ENCODE data around the gene CDK6.

DNA sequence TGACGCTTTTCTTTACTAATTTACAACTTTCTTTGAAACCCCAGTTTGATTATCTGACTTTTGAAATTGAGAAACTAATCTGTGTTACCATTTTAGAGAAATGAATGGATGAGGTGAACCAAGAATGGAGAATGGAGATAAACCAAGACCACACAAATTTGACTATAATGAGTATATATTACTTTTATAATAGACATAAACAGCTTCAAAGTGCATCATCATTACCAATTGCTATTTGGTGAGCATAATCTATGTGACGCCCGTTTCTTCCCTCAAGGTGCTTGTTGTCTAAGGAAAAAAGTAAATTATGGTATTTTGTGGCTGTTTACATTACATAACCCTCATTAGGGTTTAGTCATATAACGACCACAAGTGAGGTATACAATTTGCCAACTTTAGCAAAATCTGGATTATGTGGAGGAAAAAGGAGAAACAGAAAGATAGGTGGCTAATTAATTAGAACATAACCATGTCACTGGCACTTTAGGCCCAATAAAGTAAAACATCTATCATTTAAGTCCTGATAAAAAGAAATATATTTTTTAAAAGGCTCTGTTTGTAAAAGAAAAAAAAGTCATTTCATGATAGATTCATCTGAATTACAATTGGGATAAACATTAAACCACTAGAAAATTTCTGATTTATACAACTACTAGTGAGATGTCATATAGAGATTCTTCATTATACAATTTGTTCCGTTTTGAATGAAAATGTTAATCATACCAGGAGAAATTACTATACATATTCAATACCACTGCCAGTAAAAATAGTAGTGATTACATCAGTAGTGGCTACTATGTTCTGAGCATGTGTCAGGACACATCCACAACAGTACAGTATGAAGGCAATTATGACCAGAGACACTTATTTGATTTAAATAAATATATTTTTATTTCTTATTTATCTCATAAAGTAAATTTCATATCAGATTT, 128.0 kb downstream of the CDK6 start:
- no peak for TF ChIP-seq CTCF (IDR thresholded peaks at IDR 0.05)
- no peak for TF ChIP-seq POLR2A (IDR thresholded peaks at IDR 0.05)
- TF ChIP-seq POLR2AphosphoS5 (IDR thresholded peaks at IDR 0.05), result no peak

Measured in stomach (tissue), 4 donors.